ENCODE data around the gene KIF1B. TPM values are rescaled to one million over a fixed set of nuclear protein-coding genes. Genes with fewer than 3 reads are reported as not detected.
A peak's percentile ranks its signal among the peaks of the same experiment; 100 is the strongest.
"Not testable (repeated sequence)": the region's sequence is repeated elsewhere in the genome, so short reads cannot be mapped to it uniquely, and the experiment has no call there.

KIF1B gene
- total RNA-seq, 2 experiments from 2014 or later, result 10.0 to 11.2 TPM

- H3K27me3 Mint-ChIP-seq, result no peaks in the 10 kb centered on the region
- peaks cover 2% of the 10 kb centered on the region for H3K36me3 Mint-ChIP-seq
- H3K4me1 Mint-ChIP-seq, result peaks cover 6% of the 10 kb centered on the region
- H3K9me3 Mint-ChIP-seq, result no peaks in the 10 kb centered on the region
- H3K4me3 Mint-ChIP-seq, result no peak overlapping the region
- no peak overlapping the region for H3K27ac Mint-ChIP-seq
- no peak for DNase-seq
Measured at GRCh38 chr1:10242135-10242534, 31.8 kb downstream of the KIF1B start.

- H3K4me1 Mint-ChIP-seq, result peaks cover 4% of the 10 kb centered on the region
- no peaks in the 10 kb centered on the region for H3K9me3 Mint-ChIP-seq
- no peaks in the 10 kb centered on the region for H3K27me3 Mint-ChIP-seq
- H3K4me3 Mint-ChIP-seq, result no peak overlapping the region
- H3K36me3 Mint-ChIP-seq, result peaks cover under 1% of the 10 kb centered on the region
- peak overlapping the region; percentile 51 for H3K27ac Mint-ChIP-seq
- no peak for DNase-seq
Measured at GRCh38 chr1:10242811-10243210, 32.4 kb downstream of the KIF1B start.

- H3K9me3 Mint-ChIP-seq, result no peaks in the 10 kb centered on the region
- H3K27me3 Mint-ChIP-seq, result no peaks in the 10 kb centered on the region
- H3K27ac Mint-ChIP-seq, result no peak overlapping the region
- no peaks in the 10 kb centered on the region for H3K36me3 Mint-ChIP-seq
- no peak for DNase-seq
- peaks cover 4% of the 10 kb centered on the region for H3K4me1 Mint-ChIP-seq
- no peak overlapping the region for H3K4me3 Mint-ChIP-seq
Measured at GRCh38 chr1:10245674-10246073, 35.3 kb downstream of the KIF1B start.

DNA sequence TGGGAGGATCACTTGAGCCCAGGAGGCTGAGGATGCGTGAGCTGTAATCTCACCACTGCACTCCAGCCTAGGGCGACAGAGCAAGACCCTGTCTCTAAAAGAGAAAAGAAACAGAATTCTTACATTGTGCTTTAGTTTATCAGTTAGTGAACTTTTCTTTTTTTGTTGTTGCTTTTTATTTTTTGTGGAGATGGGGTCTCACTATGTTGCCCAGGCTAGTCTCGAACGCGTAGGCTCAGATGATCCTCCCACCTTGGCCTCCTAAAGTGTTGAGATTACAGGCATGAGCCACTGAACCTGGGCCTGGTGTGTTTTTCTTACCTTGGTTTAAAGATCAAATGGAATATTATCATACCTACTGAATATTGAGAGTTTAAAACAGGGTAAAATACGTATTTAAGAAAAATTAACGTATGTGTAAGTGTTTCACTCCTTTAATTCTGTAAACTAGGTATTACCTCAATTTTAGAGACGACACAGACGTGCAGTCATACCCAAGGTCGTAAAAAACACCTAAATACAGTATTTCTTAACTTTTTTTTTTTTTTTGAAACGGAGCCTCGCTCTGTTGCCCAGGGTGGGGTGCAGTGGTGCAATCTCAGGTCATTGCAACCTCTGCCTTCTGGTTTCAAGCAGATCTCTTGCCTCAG, 39.6 kb downstream of the KIF1B start:
- DNase-seq, result no peak
- no peaks in the 10 kb centered on the region for H3K36me3 Mint-ChIP-seq
- H3K4me1 Mint-ChIP-seq, result peaks cover 8% of the 10 kb centered on the region
- no peak overlapping the region for H3K4me3 Mint-ChIP-seq
- no peaks in the 10 kb centered on the region for H3K9me3 Mint-ChIP-seq
- no peaks in the 10 kb centered on the region for H3K27me3 Mint-ChIP-seq
- no peak overlapping the region for H3K27ac Mint-ChIP-seq

GRCh38 chr1:10250663-10251062, 40.3 kb downstream of the KIF1B start:
- H3K27ac Mint-ChIP-seq, result no peak overlapping the region
- H3K4me3 Mint-ChIP-seq, result no peak overlapping the region

GRCh38 chr1:10251325-10252108, 41.1 kb downstream of the KIF1B start:
- H3K27ac Mint-ChIP-seq, H3K9me3 Mint-ChIP-seq, H3K27me3 Mint-ChIP-seq, H3K4me1 Mint-ChIP-seq, DNase-seq, H3K36me3 Mint-ChIP-seq, H3K4me3 Mint-ChIP-seq: not testable (repeated sequence)

More at GRCh38 chr1:10250663-10251062, 40.3 kb downstream of the KIF1B start:
- Mint-ChIP-seq H3K9me3 (no peaks in the 10 kb centered on the region), H3K4me1 (peaks cover 8% of the 10 kb centered on the region), H3K36me3 (no peaks in the 10 kb centered on the region), H3K27me3 (no peaks in the 10 kb centered on the region)
- DNase-seq, result no peak

- H3K9me3 Mint-ChIP-seq, result no peaks in the 10 kb centered on the region
- no peak overlapping the region for H3K4me3 Mint-ChIP-seq
- DNase-seq, result no peak
- H3K4me1 Mint-ChIP-seq, result peaks cover 8% of the 10 kb centered on the region
- no peaks in the 10 kb centered on the region for H3K36me3 Mint-ChIP-seq
- H3K27ac Mint-ChIP-seq, result no peak overlapping the region
- no peaks in the 10 kb centered on the region for H3K27me3 Mint-ChIP-seq
Measured at GRCh38 chr1:10252508-10252907, 42.1 kb downstream of the KIF1B start.

- H3K4me1 Mint-ChIP-seq, result peaks cover 10% of the 10 kb centered on the region
- H3K36me3 Mint-ChIP-seq, result no peaks in the 10 kb centered on the region
- no peaks in the 10 kb centered on the region for H3K27me3 Mint-ChIP-seq
- no peak overlapping the region for H3K4me3 Mint-ChIP-seq
- no peak for DNase-seq
- no peaks in the 10 kb centered on the region for H3K9me3 Mint-ChIP-seq
- H3K27ac Mint-ChIP-seq, result no peak overlapping the region
Measured at GRCh38 chr1:10253149-10253548, 42.8 kb downstream of the KIF1B start.

GRCh38 chr1:10253755-10254154, 43.4 kb downstream of the KIF1B start:
- no peak overlapping the region for H3K27ac Mint-ChIP-seq
- no peaks in the 10 kb centered on the region for H3K9me3 Mint-ChIP-seq
- H3K4me3 Mint-ChIP-seq, result no peak overlapping the region
- DNase-seq, result no peak
- no peaks in the 10 kb centered on the region for H3K27me3 Mint-ChIP-seq
- peaks cover 2% of the 10 kb centered on the region for H3K36me3 Mint-ChIP-seq
- peaks cover 10% of the 10 kb centered on the region for H3K4me1 Mint-ChIP-seq

GRCh38 chr1:10257851-10258250, 47.5 kb downstream of the KIF1B start:
- H3K9me3 Mint-ChIP-seq, result no peaks in the 10 kb centered on the region
- H3K27me3 Mint-ChIP-seq, result no peaks in the 10 kb centered on the region
- H3K4me3 Mint-ChIP-seq, result no peak overlapping the region
- DNase-seq, result no peak
- no peak overlapping the region for H3K27ac Mint-ChIP-seq
- H3K36me3 Mint-ChIP-seq, result peaks cover 7% of the 10 kb centered on the region
- H3K4me1 Mint-ChIP-seq, result peaks cover 5% of the 10 kb centered on the region

- H3K36me3 Mint-ChIP-seq, H3K27ac Mint-ChIP-seq, H3K4me3 Mint-ChIP-seq, H3K4me1 Mint-ChIP-seq, H3K27me3 Mint-ChIP-seq, H3K9me3 Mint-ChIP-seq, DNase-seq: not testable (repeated sequence)
Measured at GRCh38 chr1:10259547-10259946, 49.2 kb downstream of the KIF1B start.

DNA sequence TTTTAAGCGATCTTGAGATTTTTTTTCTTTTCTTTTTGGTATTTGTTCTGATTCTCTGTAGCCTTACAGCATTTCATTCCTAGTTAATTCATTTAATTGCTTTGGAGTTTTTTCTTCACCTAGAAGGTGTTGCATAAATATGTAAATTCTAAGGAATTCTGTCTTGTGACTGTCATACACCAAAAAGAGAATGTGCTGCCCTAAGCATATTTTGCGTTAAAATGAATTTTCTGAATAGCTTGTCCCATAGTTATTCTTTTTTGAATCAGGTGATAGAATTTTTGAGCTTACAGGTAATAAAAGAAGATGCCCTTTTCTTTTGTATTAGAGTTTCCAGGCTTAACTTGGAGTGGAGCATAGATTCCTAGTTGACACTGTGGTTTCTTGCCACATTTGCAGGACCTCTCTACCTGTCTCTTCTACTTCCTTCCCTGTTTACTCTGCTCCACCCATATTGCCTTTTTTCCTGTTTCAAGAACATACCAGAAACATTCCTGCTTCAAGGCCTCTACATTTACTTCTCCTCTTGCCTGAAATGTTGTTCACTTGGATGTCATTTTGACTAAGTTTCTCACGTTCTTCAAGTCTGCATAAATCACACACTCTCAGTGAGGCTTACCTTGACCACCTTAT, 53.2 kb downstream of the KIF1B start:
- Mint-ChIP-seq H3K9me3 (no peaks in the 10 kb centered on the region), H3K36me3 (peaks cover 6% of the 10 kb centered on the region), H3K27me3 (no peaks in the 10 kb centered on the region), H3K4me1 (no peaks in the 10 kb centered on the region), H3K4me3 (no peak overlapping the region), H3K27ac (no peak overlapping the region)
- DNase-seq, result no peak

- Mint-ChIP-seq H3K27me3 (no peaks in the 10 kb centered on the region), H3K27ac (no peak overlapping the region), H3K4me1 (no peaks in the 10 kb centered on the region), H3K4me3 (no peak overlapping the region), H3K36me3 (peaks cover 4% of the 10 kb centered on the region), H3K9me3 (no peaks in the 10 kb centered on the region)
- DNase-seq, result no peak
Measured at GRCh38 chr1:10265027-10265426, 54.7 kb downstream of the KIF1B start.

- H3K4me1 Mint-ChIP-seq, result no peaks in the 10 kb centered on the region
- peaks cover 4% of the 10 kb centered on the region for H3K36me3 Mint-ChIP-seq
- no peak overlapping the region for H3K4me3 Mint-ChIP-seq
- no peaks in the 10 kb centered on the region for H3K27me3 Mint-ChIP-seq
- no peak overlapping the region for H3K27ac Mint-ChIP-seq
- no peaks in the 10 kb centered on the region for H3K9me3 Mint-ChIP-seq
- DNase-seq, result no peak
Measured at GRCh38 chr1:10265900-10266299, 55.5 kb downstream of the KIF1B start.

DNA sequence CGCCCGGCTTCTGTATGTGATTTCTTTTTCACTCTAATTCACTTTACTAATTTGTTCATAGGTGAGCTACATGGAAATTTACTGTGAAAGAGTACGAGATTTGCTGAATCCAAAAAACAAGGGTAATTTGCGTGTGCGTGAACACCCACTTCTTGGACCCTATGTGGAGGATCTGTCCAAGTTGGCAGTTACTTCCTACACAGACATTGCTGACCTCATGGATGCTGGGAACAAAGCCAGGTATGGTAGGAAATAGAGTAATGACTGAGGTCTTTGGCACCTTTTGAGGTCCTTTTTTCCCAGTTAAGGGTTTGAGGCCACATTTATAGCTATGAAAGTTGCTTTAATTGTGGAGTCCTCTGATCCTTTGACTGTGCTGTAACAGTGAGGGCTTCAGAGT, 56.9 kb downstream of the KIF1B start:
- H3K27me3 Mint-ChIP-seq, result no peaks in the 10 kb centered on the region
- no peak for DNase-seq
- H3K4me3 Mint-ChIP-seq, result no peak overlapping the region
- no peak overlapping the region for H3K27ac Mint-ChIP-seq
- no peaks in the 10 kb centered on the region for H3K4me1 Mint-ChIP-seq
- peaks cover 4% of the 10 kb centered on the region for H3K36me3 Mint-ChIP-seq
- H3K9me3 Mint-ChIP-seq, result no peaks in the 10 kb centered on the region
